SK-N-SH (cell line): ENCODE data around the gene NPIPA7.
"Not testable (repeated sequence)": the region's sequence is repeated elsewhere in the genome, so short reads cannot be mapped to it uniquely, and the experiment has no call there.

Experiments used
- EP300 ChIP-seq, 2 experiments: IDR thresholded peaks; 2 replicates each; pipeline versions ENCODE4 v1.4.0 to v1.6.1; 2012; ENCODE audit warnings: borderline replicate concordance in 1 of 2, low read depth in 1 of 2, low read length in 1 of 2
- RAD21 ChIP-seq: IDR thresholded peaks from 2 replicates; pipeline ENCODE4 v1.6.1; 2012; ENCODE audit warnings: mild to moderate bottlenecking, low read length
- RFX5 ChIP-seq: IDR thresholded peaks from 2 replicates; pipeline ENCODE4 v1.6.1; 2012; ENCODE audit warnings: mild to moderate bottlenecking, improper control_type of control experiment, low read length
- SIN3A ChIP-seq: IDR thresholded peaks from 2 replicates; pipeline ENCODE4 v1.6.1; 2012; ENCODE audit warnings: low read depth, mild to moderate bottlenecking, low read length, moderate library complexity, borderline replicate concordance
- YY1 ChIP-seq: IDR thresholded peaks from 2 replicates; pipeline ENCODE4 v1.4.0; 2012; ENCODE audit warnings: low read depth, mild to moderate bottlenecking
- TF ChIP-seq, protein P1 (sequence below): fragments of 200-600 bp; sonication (generic); IDR thresholded peaks from 2 replicates; pipeline ENCODE4 v1.6.1; 2017; ENCODE audit warnings: antibody characterized with exemption, mild to moderate bottlenecking, moderate library complexity

GRCh38 chr16:16364701-16365100 lies 14.2 kb upstream of the NPIPA7 start:
- not testable (repeated sequence) for TF ChIP-seq EP300 (IDR thresholded peaks at IDR 0.05; ENCODE audit: borderline replicate concordance in 1 of 2, low read depth in 1 of 2, low read length in 1 of 2); YY1; RFX5; SIN3A; RAD21
- TF ChIP-seq, protein P1, sequence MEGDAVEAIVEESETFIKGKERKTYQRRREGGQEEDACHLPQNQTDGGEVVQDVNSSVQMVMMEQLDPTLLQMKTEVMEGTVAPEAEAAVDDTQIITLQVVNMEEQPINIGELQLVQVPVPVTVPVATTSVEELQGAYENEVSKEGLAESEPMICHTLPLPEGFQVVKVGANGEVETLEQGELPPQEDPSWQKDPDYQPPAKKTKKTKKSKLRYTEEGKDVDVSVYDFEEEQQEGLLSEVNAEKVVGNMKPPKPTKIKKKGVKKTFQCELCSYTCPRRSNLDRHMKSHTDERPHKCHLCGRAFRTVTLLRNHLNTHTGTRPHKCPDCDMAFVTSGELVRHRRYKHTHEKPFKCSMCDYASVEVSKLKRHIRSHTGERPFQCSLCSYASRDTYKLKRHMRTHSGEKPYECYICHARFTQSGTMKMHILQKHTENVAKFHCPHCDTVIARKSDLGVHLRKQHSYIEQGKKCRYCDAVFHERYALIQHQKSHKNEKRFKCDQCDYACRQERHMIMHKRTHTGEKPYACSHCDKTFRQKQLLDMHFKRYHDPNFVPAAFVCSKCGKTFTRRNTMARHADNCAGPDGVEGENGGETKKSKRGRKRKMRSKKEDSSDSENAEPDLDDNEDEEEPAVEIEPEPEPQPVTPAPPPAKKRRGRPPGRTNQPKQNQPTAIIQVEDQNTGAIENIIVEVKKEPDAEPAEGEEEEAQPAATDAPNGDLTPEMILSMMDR, result not testable (repeated sequence)
